Activated CD8-positive, alpha-beta memory T cell treated with anti-CD3 and anti-CD28 coated beads for 48 hours (primary cell): ENCODE results near the gene CCDC12.

Experiments used
- DNase-seq, 3 experiments: peaks; one replicate each; pipeline ENCODE4 v3.0.0-alpha.2; 2020; ENCODE audit warnings: low read depth in 2 of 3, low spot score in 2 of 3

Gene CCDC12

DNA sequence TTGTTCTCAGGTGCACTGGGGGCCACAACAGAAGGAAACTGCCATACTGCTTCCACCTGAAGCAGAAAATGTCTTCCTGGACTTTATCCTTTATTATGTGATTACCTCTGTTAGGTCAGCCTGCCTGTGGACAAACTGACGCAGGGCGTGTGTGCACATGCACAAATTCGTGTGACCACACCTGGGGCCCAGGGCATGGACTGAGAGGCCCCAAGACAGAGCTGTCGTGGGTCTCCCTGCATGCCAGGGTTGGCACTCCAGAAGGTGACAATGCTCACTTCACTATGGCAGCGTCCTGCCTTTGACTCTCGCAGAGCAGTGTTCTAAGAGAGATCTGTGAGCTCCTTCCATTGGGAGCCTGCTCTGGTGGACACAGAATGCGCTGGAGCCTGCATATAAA, 34.5 kb downstream of the CCDC12 start:
- no peak for DNase-seq

- no peak for DNase-seq
These were observed 36.7 kb downstream of the CCDC12 start for GRCh38 chr3:46939578-46940445.

- DNase-seq, result no peak
These were observed 38.4 kb downstream of the CCDC12 start for GRCh38 chr3:46938118-46938517.

- DNase-seq, result no peak
These were observed 39.8 kb downstream of the CCDC12 start for GRCh38 chr3:46936733-46937250.

DNA sequence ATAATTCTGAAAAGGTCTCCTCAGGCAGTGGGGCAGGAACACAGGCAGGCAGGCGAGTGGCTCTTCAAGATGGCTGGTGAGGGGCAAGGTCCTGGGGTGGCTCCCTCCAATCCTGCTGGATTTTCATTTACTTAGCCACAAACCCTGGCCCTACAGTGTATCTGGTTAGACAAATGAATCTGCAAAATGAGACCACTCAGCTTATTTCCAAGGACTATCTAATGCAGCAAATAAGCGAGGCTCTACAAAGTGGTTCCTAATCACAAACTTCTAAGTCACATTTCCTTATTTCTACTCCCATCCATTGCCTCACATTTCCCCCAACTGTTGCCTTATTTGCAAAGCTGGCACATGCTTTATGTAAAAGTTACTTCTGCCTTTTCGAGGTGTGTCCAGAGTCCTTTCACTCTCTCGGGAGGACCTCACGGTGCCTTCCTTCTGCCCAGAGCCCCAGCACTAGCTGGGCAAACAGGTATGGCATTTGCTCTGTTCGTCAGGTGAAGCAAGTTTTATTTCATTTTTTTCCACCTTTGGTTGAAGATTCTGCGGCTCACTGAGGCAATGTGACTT, 40.5 kb downstream of the CCDC12 start:
- DNase-seq, result no peak

- no peak for DNase-seq
These were observed 41.2 kb downstream of the CCDC12 start for GRCh38 chr3:46935168-46935858.

- no peak for DNase-seq
These were observed 41.9 kb downstream of the CCDC12 start for GRCh38 chr3:46934498-46935167.

- no peak for DNase-seq
These were observed 42.5 kb downstream of the CCDC12 start for GRCh38 chr3:46934072-46934471.

DNA sequence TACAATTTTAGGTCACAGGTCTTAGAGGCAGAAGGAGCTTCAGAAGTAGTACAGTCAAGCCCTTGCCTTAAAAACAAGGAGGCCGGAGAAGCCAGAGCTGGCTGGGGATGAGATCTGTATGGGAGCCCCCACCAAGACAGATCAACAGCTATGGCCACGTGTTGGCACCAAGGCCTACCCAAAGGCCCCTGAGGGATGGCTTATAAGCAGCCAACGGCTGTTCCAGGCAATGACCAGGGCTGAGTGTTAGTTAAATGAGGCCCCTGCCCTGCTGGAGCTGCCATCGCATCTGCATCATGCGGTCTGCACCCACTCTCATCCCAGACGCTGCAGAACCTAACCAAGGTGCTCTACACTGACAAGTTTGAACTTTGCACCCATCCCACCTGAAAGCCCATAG, 43.3 kb downstream of the CCDC12 start:
- DNase-seq, result no peak

- DNase-seq, result no peak
These were observed 43.9 kb downstream of the CCDC12 start for GRCh38 chr3:46932455-46933225.

GRCh38 chr3:46931631-46932331, 44.8 kb downstream of the CCDC12 start:
- no peak for DNase-seq

DNA sequence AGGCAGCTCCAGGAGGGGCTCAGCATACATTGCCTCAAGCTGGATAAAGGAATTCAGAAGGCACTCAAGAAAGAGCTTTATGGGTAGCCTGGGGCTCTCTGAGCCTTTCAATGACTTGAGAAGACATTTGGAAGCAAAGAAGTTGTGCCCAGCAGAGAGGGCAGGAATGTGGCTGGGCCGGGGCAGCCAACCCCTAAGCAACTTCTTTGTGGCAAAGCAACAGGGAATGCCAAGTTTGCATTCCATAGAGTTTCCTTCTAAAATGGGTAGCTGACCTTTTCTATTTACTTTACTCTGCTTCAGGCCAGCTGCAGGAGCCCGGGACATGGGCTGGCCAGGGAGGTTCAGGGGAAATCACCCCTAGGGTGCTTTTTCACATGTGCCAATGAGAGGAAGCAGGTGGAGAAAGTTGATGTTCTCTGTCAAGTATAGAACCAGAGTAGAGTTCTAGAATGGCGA, 45.6 kb downstream of the CCDC12 start:
- no peak for DNase-seq

- DNase-seq, result no peak
These were observed 46.2 kb downstream of the CCDC12 start for GRCh38 chr3:46930166-46930944.

DNA sequence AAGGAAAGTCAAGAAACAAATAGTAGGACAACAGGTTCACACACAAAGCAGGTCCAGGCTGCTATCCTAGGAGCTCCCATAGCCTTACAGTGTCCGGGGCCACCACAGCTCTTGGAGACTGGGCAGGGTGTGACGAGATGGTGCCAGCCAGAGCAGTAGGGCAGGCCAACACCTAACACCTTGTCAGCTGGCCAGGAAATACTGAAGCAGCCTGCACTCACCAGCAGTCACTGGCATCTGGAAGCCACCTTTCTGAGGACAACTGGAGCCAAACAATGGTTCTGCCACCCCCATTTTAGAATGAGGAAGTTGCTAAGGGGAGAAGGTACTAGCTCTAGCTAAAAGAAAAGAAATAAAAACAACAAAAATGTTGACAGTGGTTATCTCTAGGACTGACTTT, 47.2 kb downstream of the CCDC12 start:
- DNase-seq, result no peak

DNA sequence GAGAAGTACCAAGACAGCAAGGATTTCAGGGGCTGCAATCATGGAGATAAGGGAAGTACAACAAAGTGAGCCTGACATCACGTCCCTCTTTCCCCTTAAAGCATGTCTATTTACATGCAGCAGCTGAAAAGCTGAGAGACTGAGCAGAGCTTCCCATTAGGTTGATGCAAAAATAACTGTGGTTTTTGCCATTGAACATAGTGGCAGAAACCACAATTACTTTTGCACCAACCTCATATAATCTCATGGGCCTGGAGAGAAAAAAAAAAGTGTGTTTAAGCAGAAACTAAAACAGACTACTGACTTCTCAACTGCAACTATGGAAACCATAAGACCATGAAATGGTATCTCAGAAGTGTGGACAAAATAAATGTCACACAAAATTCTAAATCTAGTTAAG, 48.3 kb downstream of the CCDC12 start:
- DNase-seq, result no peak

DNA sequence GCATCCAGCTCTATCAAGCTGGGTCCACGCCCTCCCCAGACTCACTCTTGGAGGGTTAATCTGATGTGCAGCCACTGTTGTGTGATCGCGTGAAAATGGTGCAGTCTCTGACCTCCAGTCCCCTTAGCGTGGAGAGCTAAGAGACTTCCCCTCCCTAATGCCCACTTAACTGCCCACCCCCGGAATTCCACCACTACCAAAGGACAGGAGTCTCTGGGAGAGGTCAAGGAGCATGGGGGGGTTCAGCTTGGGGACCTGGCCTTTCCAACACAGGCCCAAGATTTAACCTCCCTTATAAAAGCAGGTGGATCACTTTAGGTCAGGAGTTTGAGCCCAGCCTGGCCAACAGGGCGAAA, 48.8 kb downstream of the CCDC12 start:
- no peak for DNase-seq

GRCh38 chr3:46926871-46927717, 49.5 kb downstream of the CCDC12 start:
- DNase-seq, result no peak

- DNase-seq, result no peak
These were observed 50.1 kb downstream of the CCDC12 start for GRCh38 chr3:46926447-46926846.
